Esophagus (tissue), 2 donors: Measurements from ENCODE around the gene SPTLC2. TPM values are rescaled to one million over a fixed set of nuclear protein-coding genes. Genes with fewer than 3 reads are reported as not detected.

ENCODE experiments used
- H3K27ac ChIP-seq, 2 donors: one replicate each; pipeline ENCODE4 v1.5.1; 2013; ENCODE audit warnings: low read depth in 2 of 2, mild to moderate bottlenecking in 2 of 2, inconsistent platforms in 1 of 2, low read length in 1 of 2, moderate library complexity in 1 of 2
- H3K27me3 ChIP-seq, 2 donors: one replicate each; pipeline ENCODE4 v1.6.1; 2013; ENCODE audit warnings: low read length in 2 of 2, control low read depth in 1 of 2, mild to moderate bottlenecking in 1 of 2; ENCODE audit not compliant: insufficient read depth in 2 of 2, control insufficient read depth in 1 of 2
- H3K36me3 ChIP-seq, 2 donors: one replicate each; pipeline ENCODE4 v1.6.1; 2013; ENCODE audit warnings: low read length in 1 of 2; ENCODE audit not compliant: control insufficient read depth in 2 of 2, insufficient read depth in 2 of 2
- H3K4me1 ChIP-seq, 2 donors: one replicate each; pipeline ENCODE4 v1.6.1; 2013; ENCODE audit warnings: low read length in 1 of 2; ENCODE audit not compliant: control insufficient read depth in 2 of 2, insufficient read depth in 2 of 2
- H3K4me3 ChIP-seq, 2 donors: one replicate each; pipeline ENCODE4 v1.5.1; 2013; ENCODE audit warnings: low read length in 2 of 2, mild to moderate bottlenecking in 2 of 2, low read depth in 1 of 2, moderate library complexity in 1 of 2
- H3K9me3 ChIP-seq, 2 donors: one replicate each; pipeline ENCODE4 v1.6.1; 2013; ENCODE audit warnings: mild to moderate bottlenecking in 2 of 2, low read depth in 1 of 2, low read length in 1 of 2, moderate library complexity in 1 of 2; ENCODE audit not compliant: control insufficient read depth in 2 of 2, insufficient read depth in 1 of 2
- WGBS, 2 donors: extraction: QIAGEN DNeasy Blood & Tissue Kit; methylation state at CpG; one replicate each; pipeline ENCODE4 v1.1.7; 2013; 5-methylcytosine and 5-hydroxymethylcytosine counted together
- polyA plus RNA-seq, 2 donors: library from polyadenylated mRNA; stranded (reverse); fragments of 200-250 nt; gene quantifications; one replicate each; pipeline ENCODE4 v1.2.3, GENCODE V29; 2013
- donor health status: healthy with polysubstance abuse.
- donor health status: Bipolar disorder and iron deficiency.

The SPTLC2 gene
- polyA plus RNA-seq, 2 donors = 14.1 to 16.3 TPM

DNA sequence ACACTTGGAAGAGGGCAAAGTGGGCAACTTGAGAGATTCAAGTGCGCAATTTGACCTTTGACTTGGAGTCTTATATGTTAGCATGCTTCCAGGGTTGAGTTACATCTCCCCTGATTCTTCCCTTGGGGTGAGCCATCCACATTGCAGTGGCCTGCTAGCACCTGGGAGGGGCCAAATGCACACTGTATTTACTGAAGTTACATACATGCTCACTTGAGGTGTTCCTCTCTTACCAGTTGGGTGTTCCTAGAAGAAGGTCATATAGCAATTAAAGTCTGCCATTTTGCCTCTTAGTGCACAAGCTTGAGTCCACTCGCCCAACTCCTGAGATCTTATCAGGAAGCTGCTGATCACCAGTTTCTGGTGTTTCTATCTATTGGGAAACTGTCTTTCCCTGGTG, 13.7 kb upstream of the SPTLC2 start:
- H3K4me3 ChIP-seq = no peak overlapping the region
- WGBS, 2 donors = 79 to 90% methylated on average over 2 of the region's 2 CpGs
- no peaks in the 10 kb centered on the region for H3K4me1 ChIP-seq
- no peak overlapping the region for H3K27ac ChIP-seq
- H3K27me3 ChIP-seq = no peaks in the 10 kb centered on the region
- H3K9me3 ChIP-seq = no peaks in the 10 kb centered on the region
- no peaks in the 10 kb centered on the region for H3K36me3 ChIP-seq

DNA sequence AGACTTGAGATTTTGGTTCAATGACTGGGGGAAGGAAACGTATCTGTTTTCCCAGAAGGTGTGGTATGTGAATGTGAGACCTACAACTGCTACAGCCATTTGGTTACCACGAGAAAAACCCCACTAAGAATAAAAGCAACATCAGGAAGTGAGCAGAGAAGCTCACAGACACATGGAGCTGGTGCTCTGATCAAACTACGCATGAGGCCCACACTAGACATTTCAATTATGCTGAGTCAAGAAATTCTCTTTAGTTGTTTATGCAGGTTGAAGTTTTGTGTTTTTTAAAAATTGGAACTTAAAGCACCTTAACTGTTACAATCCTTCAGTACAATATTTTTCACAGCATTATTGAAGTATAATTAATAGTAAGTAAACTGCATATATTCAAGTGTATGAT, 8.9 kb upstream of the SPTLC2 start:
- Histone ChIP-seq H3K4me1 (no peaks in the 10 kb centered on the region), H3K27ac (no peak overlapping the region), H3K9me3 (no peaks in the 10 kb centered on the region), H3K27me3 (no peaks in the 10 kb centered on the region), H3K36me3 (no peaks in the 10 kb centered on the region), H3K4me3 (no peak overlapping the region)
- 65 to 71% methylated on average over 3 of the region's 3 CpGs for whole genome bisulfite sequencing, 2 donors

DNA sequence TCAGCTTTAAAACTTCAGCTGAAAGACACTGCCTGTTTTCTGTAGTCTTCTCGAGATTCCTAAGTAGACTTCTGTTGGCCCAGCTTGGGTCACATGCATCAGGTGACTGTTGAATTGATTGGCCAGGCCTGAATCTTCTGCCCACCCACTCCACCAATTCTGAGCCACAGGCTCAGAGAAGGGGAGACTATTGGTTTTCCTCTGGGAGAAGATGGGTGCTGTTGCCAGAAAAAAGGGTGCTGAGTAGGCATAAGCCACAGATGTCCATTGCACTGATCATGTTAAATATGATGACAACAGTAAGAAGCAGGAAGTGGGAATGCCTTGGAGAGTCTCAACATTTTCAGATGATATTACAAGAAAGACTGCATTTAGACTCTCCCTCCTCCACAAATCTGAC, 6.8 kb upstream of the SPTLC2 start:
- Histone ChIP-seq H3K4me1 (no peaks in the 10 kb centered on the region), H3K36me3 (no peaks in the 10 kb centered on the region), H3K4me3 (no peak overlapping the region), H3K27ac (no peak overlapping the region), H3K9me3 (no peaks in the 10 kb centered on the region), H3K27me3 (no peaks in the 10 kb centered on the region)
- whole genome bisulfite sequencing, 2 donors = 80 to 87% methylated on average over 1 of the region's 1 CpG

DNA sequence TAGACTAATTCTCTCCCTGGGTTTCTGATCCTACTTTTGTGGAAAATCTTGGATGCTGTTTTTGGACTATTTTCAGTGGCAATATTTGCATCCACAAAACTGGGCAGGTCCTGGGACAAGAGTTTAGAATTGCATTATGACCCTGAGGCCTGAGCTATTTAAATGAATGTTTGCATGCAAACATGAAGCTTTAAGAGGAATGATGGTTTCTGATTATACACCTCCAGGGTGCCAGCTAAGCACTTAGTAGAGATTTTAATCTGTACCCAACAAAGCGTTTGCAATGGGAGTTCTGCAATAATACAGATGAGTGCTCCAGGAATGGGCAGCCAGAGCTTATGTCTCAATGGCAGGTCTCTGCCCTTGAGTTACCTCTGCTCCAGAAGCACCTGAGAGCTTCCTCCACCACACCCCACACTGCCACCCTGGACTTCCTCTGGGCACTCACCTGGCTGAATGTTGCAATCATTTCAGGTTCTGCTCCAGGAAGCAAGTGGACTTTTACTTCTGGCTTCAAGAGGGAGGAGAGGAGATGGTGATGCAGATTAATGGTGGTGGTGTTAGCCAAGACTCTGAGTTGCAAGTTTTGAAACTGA, 6.0 kb upstream of the SPTLC2 start:
- no peak overlapping the region for H3K27ac ChIP-seq
- H3K36me3 ChIP-seq = no peaks in the 10 kb centered on the region
- H3K4me3 ChIP-seq = no peak overlapping the region
- H3K9me3 ChIP-seq = no peaks in the 10 kb centered on the region
- 35 to 42% methylated on average over 1 of the region's 1 CpG for WGBS, 2 donors
- no peaks in the 10 kb centered on the region for H3K4me1 ChIP-seq
- H3K27me3 ChIP-seq = no peaks in the 10 kb centered on the region

DNA sequence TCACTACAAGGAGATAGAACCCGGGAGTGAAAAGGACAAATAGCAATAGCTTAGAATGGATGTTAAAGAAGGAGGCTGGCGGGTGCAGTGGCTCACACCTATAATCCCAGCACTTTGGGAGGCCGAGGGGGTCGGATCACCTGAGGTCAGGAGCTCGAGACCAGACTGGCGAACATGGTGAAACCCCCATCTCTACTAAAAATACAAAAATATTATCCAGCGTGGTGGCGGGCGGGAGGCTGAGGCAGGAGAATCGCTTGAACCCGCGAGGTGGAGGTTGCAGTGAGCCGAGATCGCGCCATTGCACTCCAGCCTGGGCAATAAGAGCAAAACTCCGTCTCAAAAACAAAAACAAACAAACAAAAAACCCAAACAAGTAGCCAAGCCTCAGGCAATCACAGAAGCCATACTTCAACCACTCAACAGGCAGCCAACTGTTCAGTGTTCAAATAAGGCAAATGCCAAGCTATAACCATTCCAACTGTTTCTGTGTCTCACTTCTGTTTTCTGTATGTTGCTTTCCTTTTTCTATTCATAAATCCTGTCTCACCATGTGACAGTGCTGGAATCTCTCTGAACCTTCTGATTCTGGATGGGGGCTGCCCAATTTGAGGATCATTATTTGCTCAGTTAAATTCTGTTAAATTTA, 3.9 kb upstream of the SPTLC2 start:
- no peak overlapping the region for H3K4me3 ChIP-seq
- WGBS, 2 donors = 90 to 94% methylated on average over 16 of the region's 16 CpGs

DNA sequence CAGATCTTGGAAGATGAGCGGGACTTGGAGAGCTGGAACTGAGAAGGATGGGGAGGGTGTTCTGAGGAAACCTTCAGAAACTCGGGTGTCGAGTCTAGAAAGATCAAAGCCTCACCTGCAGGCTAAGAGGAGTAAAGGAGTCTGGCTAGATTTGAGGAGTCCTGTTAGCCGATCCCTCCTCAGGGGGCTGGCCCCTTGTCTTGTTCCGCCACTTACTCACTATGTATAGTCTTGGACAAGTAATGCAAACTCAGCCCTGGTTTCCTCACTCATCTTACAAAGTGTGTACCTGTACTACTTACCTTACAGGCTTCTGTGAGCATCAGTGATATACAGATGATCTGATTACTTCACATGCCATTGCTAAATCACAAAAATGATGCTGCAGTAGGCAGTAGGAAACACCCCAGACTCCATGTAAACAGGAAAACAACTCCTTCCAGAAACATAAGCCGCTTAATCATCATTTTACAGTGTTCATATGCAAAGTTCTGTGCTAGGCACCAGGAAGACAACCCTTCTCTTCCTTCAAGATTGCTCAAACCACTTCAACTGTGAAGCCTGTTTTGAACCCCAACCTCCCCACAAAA, 2.0 kb upstream of the SPTLC2 start:
- WGBS, 2 donors = 78 to 86% methylated on average over 6 of the region's 6 CpGs
- Histone ChIP-seq H3K4me3 (no peak overlapping the region), H3K9me3 (no peaks in the 10 kb centered on the region), H3K36me3 (no peaks in the 10 kb centered on the region), H3K27ac (peak overlapping the region in 1 of 2 donors; percentile 56), H3K27me3 (no peaks in the 10 kb centered on the region), H3K4me1 (no peaks in the 10 kb centered on the region)

More for the DNA sequence above, 3.9 kb upstream of the SPTLC2 start:
- Histone ChIP-seq H3K36me3 (no peaks in the 10 kb centered on the region), H3K27me3 (no peaks in the 10 kb centered on the region), H3K4me1 (no peaks in the 10 kb centered on the region), H3K9me3 (no peaks in the 10 kb centered on the region), H3K27ac (no peak overlapping the region)

DNA sequence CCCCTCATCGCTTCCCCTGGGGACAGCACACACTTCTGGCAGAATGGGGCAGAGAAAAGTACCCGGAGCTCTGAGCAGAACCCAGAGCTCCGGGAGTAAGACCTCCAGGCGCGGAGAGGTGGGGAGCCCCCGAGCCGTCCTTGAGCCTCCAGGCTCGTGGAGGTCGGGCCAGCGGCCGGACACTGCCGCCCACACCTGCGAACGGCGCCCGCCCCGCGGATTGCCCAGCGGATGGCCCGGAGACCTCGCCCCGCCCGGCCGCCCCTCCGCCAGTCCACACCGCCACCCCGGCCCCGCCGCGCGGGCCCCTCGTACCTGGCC, 344 bp downstream of the SPTLC2 start:
- H3K4me1 ChIP-seq = no peaks in the 10 kb centered on the region
- WGBS, 2 donors = 0 to 1% methylated on average over 10 to 32 of the region's 32 CpGs

DNA sequence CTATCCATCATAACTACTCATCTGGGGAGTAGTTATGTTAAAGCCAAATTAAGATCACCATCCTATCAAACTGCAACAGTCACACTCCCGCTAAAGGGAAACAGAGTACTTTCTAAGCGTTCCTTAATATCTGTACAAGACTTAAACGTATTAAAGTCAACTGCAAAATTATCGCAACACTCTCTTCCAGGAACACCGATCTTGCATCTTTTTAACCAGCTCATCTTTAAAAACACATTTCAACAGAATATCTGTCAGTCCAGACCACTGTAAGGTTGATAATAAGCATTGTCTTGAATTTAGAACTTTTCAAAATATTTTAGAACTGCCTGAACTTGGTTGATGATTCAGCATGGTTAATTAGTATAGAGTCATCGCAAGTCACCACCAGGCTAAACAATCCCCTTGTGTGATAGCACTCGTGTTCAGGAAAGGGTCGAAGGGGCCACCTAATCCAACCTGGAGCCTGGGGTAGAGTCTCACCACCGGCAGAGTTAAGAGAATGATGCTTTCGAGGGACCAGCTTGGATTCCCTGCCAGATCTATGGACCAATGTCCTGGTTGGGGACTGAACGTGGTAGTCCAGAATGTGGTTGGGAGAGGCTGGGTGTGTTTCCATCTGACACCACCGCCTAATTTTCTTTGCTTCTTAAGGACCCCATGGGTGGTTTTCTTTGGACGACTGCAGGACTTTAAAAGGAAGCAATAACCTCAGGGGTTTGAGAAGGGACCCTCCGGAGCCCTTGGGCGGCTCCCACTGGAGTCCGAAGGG, 890 bp downstream of the SPTLC2 start:
- no peaks in the 10 kb centered on the region for H3K36me3 ChIP-seq
- 4% methylated on average over 16 of the region's 16 CpGs for WGBS, 2 donors

More for the DNA sequence above, 344 bp downstream of the SPTLC2 start:
- Histone ChIP-seq H3K27me3 (no peaks in the 10 kb centered on the region), H3K36me3 (no peaks in the 10 kb centered on the region), H3K27ac (peak overlapping the region; percentile 91 to 94), H3K4me3 (peak overlapping the region; percentile 83 to 88), H3K9me3 (no peaks in the 10 kb centered on the region)

DNA sequence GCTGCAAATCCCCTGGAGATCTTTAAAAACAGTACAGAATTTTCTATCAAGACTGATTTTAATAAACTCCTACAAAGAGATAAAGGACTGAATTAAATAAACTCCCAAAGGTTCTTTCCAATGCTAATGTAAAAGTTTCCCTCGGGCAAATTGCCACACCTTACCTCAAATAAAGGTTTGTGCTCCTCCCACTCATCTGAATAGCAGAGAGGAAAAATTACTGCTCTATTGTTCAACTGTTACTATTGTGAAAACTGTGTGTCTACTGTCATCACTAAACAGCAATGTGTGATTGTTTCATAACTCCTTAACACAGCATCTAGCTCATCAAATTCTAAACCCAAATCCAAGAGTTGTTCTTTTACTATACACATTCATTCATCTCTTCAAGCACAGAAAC, 3.2 kb downstream of the SPTLC2 start:
- no peaks in the 10 kb centered on the region for H3K27me3 ChIP-seq
- no peak overlapping the region for H3K27ac ChIP-seq
- H3K36me3 ChIP-seq = no peaks in the 10 kb centered on the region
- no peaks in the 10 kb centered on the region for H3K9me3 ChIP-seq
- H3K4me1 ChIP-seq = no peaks in the 10 kb centered on the region
- 28 to 34% methylated on average over 1 of the region's 1 CpG for WGBS, 2 donors
- H3K4me3 ChIP-seq = no peak overlapping the region

More for the DNA sequence above, 890 bp downstream of the SPTLC2 start:
- Histone ChIP-seq H3K4me3 (peak overlapping the region; percentile 83 to 88), H3K27ac (peak overlapping the region; percentile 91 to 94), H3K4me1 (no peaks in the 10 kb centered on the region), H3K27me3 (no peaks in the 10 kb centered on the region), H3K9me3 (no peaks in the 10 kb centered on the region)
